ENCODE data around the gene NBEAL2. TPM values are rescaled to one million over a fixed set of nuclear protein-coding genes. Genes with fewer than 3 reads are reported as not detected.
A peak's percentile ranks its signal among the peaks of the same experiment; 100 is the strongest.
"Not testable (repeated sequence)": the region's sequence is repeated elsewhere in the genome, so short reads cannot be mapped to it uniquely, and the experiment has no call there.

Gene NBEAL2
- total RNA-seq, 2 experiments from 2014 or later, result 164 to 262 TPM

DNA sequence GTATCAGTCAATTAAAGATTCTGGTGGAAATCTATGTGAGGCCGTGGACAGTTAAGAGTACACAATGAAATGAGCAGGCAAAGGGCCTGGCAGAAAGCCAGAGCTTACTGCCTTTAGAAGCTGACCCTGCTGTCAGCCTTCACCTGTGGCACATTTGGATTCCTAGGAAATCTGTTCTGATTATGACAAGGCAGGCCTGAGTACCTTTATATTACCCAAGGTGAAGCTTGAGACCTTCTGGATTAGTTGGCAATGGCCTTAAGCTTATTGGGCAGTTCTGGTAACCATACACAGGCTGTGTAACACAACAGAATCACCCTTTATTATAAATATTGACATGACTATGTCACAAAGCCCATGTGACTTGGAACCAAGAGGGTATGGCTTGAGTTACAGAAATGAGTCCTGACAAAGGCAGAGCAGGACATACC lies 43.2 kb downstream of the NBEAL2 start:
- Mint-ChIP-seq H3K9me3 (ENCODE audit: low read depth) (no peaks in the 10 kb centered on the region), H3K27me3 (no peaks in the 10 kb centered on the region), H3K4me1 (peaks cover 43% of the 10 kb centered on the region), H3K4me3 (no peak overlapping the region), H3K36me3 (peaks cover 16% of the 10 kb centered on the region), H3K27ac (no peak overlapping the region)
- DNase-seq (no peak), ATAC-seq (no peak)
- CTCF ChIA-PET, result interaction anchor here (0.6 kb wide), 1 partner anchor 11 kb away, joined by 3 read pairs; no protein-coding TSS in a partner anchor

DNA sequence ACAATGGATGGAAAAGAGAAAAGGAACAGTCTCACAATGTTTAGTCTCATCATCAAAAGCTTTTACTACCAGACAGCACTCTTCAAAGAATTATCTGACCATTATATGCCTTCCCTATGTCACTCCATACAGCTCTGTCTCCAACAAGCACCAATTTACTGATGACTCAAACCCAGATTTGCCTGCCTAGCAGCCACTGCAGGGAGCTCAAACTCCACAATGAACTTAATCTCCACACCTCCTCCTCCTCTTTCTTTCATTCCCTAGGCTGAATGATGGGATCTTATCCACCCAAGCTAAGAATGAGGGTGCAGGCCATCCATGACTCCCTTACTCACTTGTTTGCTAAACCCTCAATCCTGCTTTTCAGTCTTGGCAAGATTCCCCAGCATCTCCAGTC lies 45.5 kb downstream of the NBEAL2 start:
- Mint-ChIP-seq H3K4me3 (no peak overlapping the region), H3K4me1 (peaks cover 30% of the 10 kb centered on the region), H3K9me3 (ENCODE audit: low read depth) (no peaks in the 10 kb centered on the region), H3K27me3 (no peaks in the 10 kb centered on the region), H3K27ac (no peak overlapping the region), H3K36me3 (peaks cover 17% of the 10 kb centered on the region)
- ATAC-seq (peak; percentile 53), DNase-seq (no peak)
- CTCF ChIA-PET, result no interaction called here

DNA sequence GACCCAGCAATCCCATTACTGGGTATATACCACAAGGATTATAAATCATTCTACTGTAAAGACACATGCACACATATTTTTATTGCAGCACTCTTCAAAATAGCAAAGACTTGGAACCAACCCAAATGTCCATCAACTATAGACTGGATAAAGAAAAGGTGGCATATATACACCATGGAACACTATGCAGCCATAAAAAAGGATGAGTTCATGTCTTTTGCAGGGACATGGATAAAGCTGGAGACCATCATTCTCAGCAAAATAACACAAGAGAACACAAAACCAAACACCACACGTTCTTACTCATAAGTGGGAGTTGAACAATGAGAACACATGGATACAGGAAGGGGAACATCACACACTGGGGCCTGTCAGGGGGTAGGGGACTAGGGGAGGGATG lies 47.0 kb downstream of the NBEAL2 start:
- DNase-seq; H3K27ac Mint-ChIP-seq; H3K9me3 Mint-ChIP-seq (ENCODE audit: low read depth); H3K27me3 Mint-ChIP-seq; H3K4me3 Mint-ChIP-seq; ATAC-seq; CTCF ChIA-PET: not testable (repeated sequence)
- Mint-ChIP-seq H3K36me3 (peaks cover 20% of the 10 kb centered on the region), H3K4me1 (peaks cover 36% of the 10 kb centered on the region)

DNA sequence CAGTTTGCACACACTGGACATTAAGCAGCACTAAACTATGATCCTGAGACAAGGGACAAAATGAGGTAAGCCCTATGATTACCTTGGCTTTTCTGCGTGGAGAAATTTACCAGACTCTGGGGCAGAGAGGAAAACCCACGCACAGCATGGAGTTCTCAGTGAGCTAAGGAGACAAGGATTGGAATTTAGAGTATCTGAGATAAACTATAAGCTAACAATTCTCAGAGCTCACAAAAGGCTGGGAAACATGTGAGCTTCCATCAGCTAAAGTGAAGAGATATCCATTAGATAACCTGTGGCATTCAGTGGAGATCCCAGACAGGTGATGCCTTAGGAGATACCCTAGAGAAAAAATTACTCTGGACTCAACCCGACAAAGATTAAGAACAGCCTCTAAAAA lies 48.7 kb downstream of the NBEAL2 start:
- no peaks in the 10 kb centered on the region for H3K27me3 Mint-ChIP-seq
- H3K4me3 Mint-ChIP-seq, result no peak overlapping the region
- no peak for ATAC-seq
- H3K9me3 Mint-ChIP-seq (ENCODE audit: low read depth), result no peaks in the 10 kb centered on the region
- H3K27ac Mint-ChIP-seq, result peak overlapping the region; percentile 2
- H3K4me1 Mint-ChIP-seq, result peaks cover 40% of the 10 kb centered on the region
- DNase-seq, result no peak
- CTCF ChIA-PET, result interaction anchor here (1.4 kb wide), 1 partner anchor 20 kb away, joined by 3 read pairs; no protein-coding TSS in a partner anchor
- peaks cover 22% of the 10 kb centered on the region for H3K36me3 Mint-ChIP-seq

DNA sequence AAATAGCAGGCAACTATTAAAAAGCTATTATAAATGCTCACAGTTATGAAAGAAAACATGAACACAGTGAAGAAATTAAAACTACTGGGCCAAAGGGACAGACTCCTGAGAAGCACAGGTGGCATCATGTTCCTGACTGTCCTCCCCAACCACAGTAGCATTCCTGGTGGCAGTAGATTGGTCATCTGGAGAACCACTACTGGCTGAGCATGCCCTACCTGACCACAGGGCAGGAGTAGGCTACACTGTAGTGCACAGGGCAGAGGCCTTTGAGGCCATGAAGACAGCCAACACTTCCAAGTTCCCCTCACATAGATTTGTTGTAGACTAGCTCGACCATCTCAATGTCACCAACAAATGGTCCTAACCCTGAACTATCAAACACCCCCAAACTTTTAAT lies 49.2 kb downstream of the NBEAL2 start:
- Mint-ChIP-seq H3K4me1 (peaks cover 40% of the 10 kb centered on the region), H3K4me3 (no peak overlapping the region)
- CTCF ChIA-PET, result interaction anchor here (1.4 kb wide), 1 partner anchor 20 kb away, joined by 3 read pairs; no protein-coding TSS in a partner anchor

DNA sequence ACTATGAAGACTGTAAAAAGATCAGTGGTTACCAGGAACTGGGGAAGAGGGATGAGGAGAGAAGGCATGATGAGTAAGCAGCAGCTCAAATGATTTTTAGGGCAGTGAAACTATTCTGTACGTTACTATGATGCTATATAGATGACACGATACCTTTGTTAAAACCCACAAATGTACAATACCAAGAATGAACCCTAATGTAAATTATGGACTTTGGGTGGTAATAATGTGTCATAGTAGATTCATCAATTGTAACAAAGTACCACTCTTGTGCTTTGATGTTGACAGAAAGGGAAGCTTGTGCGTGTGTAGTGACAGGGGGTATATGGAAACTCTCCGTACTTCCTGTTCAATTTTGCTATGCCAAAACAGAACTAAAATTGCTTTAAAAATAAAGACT lies 51.6 kb downstream of the NBEAL2 start:
- H3K9me3 Mint-ChIP-seq (ENCODE audit: low read depth); DNase-seq; H3K4me3 Mint-ChIP-seq; H3K27me3 Mint-ChIP-seq: not testable (repeated sequence)
- Mint-ChIP-seq H3K36me3 (peaks cover 36% of the 10 kb centered on the region), H3K27ac (peak overlapping the region; percentile 27), H3K4me1 (peaks cover 28% of the 10 kb centered on the region)
- peak; percentile 69 for ATAC-seq
- CTCF ChIA-PET, result interaction anchor here (0.6 kb wide), 1 partner anchor 9 kb away, joined by 3 read pairs; no protein-coding TSS in a partner anchor

More for the DNA sequence above, 49.2 kb downstream of the NBEAL2 start:
- H3K27me3 Mint-ChIP-seq, result no peaks in the 10 kb centered on the region
- ATAC-seq (no peak), DNase-seq (no peak)
- peaks cover 24% of the 10 kb centered on the region for H3K36me3 Mint-ChIP-seq
- no peak overlapping the region for H3K27ac Mint-ChIP-seq
- no peaks in the 10 kb centered on the region for H3K9me3 Mint-ChIP-seq (ENCODE audit: low read depth)

DNA sequence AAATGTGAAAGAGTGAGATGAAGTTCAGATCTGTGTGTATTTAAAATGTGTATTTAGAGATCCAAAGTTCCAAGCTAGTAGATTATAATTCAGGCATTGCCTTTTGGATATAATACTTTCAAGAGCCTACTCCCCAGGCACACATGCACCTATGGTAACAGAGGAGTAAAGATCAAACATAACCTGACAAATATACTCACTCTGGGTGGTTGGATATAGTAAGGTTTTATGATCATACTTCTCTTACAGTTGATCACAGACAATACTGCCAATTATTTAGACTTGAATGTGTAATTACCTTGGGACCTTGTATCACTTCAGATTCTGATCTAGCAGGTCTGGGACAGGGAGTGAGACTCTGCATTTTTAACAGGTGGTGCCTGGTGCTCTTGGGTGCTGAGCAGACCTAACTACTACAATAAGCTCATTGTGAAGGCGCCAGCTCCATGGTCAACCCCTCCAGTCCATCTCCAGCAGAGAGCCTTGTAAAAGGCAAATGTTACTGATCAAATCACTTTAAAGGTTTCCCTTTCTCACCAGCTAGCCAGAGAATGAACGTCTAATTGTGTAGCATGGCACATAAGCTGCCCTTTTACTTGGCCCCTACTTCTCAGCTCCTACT lies 55.5 kb downstream of the NBEAL2 start:
- peaks cover 46% of the 10 kb centered on the region for H3K36me3 Mint-ChIP-seq
- CTCF ChIA-PET, result no interaction called here
- ATAC-seq (no peak), DNase-seq (no peak)
- no peaks in the 10 kb centered on the region for H3K9me3 Mint-ChIP-seq (ENCODE audit: low read depth)
- H3K4me1 Mint-ChIP-seq, result peaks cover 35% of the 10 kb centered on the region
- H3K27me3 Mint-ChIP-seq, result no peaks in the 10 kb centered on the region
- H3K4me3 Mint-ChIP-seq, result no peak overlapping the region
- peak overlapping the region; percentile 63 for H3K27ac Mint-ChIP-seq

DNA sequence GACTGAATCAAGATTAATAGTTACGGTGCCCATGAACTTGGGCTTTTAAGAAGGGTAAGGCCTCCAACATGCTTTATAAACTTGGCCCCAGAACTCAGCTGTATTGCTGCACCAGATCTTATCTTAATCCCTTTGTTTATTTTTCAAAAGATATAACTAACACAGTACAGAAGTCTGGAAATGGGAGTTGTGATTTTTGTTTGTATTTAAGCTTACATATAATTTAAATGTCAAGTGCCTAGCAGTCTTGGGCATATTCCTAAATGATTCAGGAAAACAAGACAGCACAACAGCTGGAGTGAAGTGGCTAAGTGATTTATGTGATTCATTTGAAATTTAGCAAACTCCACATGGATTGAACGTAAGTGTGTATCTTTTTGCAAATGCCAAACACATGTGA lies 56.2 kb downstream of the NBEAL2 start:
- DNase-seq (no peak), ATAC-seq (no peak)
- no peaks in the 10 kb centered on the region for H3K9me3 Mint-ChIP-seq (ENCODE audit: low read depth)
- no peak overlapping the region for H3K4me3 Mint-ChIP-seq
- H3K27ac Mint-ChIP-seq, result no peak overlapping the region
- peaks cover 49% of the 10 kb centered on the region for H3K36me3 Mint-ChIP-seq
- peaks cover 33% of the 10 kb centered on the region for H3K4me1 Mint-ChIP-seq
- H3K27me3 Mint-ChIP-seq, result no peaks in the 10 kb centered on the region
- CTCF ChIA-PET, result no interaction called here

DNA sequence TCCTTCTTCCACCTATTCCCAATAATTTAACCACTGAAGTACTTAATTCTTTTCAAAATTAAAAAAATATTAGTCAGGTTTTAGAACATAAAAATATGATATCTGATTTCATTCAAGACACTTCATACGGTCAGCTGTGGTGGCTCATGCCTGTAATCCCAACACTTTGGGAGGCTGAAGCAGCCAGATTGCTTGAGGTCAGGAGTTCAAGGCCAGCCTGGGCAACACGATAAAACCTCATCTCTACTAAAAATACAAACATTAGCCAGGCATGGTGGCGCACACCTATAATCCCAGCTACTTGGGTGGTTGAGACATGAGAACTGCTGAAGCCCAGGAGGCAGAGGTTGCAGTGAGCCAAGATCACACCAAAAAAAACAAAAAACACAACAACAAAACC lies 56.7 kb downstream of the NBEAL2 start:
- Mint-ChIP-seq H3K27me3 (no peaks in the 10 kb centered on the region), H3K9me3 (ENCODE audit: low read depth) (no peaks in the 10 kb centered on the region), H3K27ac (no peak overlapping the region), H3K4me3 (no peak overlapping the region), H3K4me1 (peaks cover 28% of the 10 kb centered on the region), H3K36me3 (peaks cover 51% of the 10 kb centered on the region)
- CTCF ChIA-PET, result interaction anchor here (0.6 kb wide), 1 partner anchor 49 kb away, joined by 4 read pairs; no protein-coding TSS in a partner anchor
- ATAC-seq (no peak), DNase-seq (no peak)

DNA sequence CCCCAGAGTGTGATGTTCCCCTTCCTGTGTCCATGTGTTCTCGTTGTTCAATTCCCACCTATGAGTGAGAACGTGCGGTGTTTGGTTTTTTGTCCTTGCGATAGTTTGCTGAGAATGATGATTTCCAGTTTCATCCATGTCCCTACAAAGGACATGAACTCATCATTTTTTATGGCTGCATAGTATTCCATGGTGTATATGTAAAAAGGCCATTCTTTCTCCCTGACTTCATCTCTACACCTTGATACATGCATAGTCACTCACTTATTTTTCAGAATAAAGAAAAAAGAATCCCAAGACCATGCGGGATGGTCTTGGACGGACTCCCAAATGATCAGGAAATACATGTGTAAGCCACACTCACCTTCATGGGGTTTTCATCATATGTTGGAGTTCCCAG lies 57.8 kb downstream of the NBEAL2 start:
- CTCF ChIA-PET; ATAC-seq; H3K27me3 Mint-ChIP-seq; H3K9me3 Mint-ChIP-seq (ENCODE audit: low read depth); DNase-seq; H3K4me3 Mint-ChIP-seq: not testable (repeated sequence)
- H3K27ac Mint-ChIP-seq, result peak overlapping the region; percentile 79
- H3K4me1 Mint-ChIP-seq, result peaks cover 22% of the 10 kb centered on the region
- H3K36me3 Mint-ChIP-seq, result peaks cover 58% of the 10 kb centered on the region

DNA sequence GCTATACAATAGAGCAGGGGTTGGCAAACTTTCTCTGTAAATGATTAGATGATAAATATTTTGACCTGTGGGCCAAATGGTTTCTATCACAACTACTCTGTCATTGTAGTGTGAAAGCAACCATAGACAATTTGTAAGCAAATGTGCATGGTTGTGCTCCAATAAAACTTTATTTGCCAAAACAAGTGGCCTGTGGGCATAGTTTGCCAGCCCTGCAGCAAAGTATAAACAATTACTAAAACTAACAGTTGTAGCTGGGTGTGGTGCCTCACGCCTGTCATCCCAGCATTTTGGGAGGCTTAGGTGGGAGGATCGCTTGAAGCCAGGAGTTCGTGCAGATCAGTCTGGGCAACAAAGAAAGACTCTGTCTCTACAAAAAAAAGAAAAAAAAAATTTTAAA lies 61.6 kb downstream of the NBEAL2 start:
- no peak for DNase-seq
- Mint-ChIP-seq H3K9me3 (ENCODE audit: low read depth) (no peaks in the 10 kb centered on the region), H3K4me3 (no peak overlapping the region), H3K27ac (no peak overlapping the region), H3K36me3 (peaks cover 48% of the 10 kb centered on the region), H3K4me1 (peaks cover 22% of the 10 kb centered on the region), H3K27me3 (no peaks in the 10 kb centered on the region)
- CTCF ChIA-PET, result interaction anchor here (0.5 to 1.6 kb wide), 4 partner anchors 22 to 391 kb away, joined by 3 to 4 read pairs (median 4); no protein-coding TSS in a partner anchor
- ATAC-seq, result no peak

DNA sequence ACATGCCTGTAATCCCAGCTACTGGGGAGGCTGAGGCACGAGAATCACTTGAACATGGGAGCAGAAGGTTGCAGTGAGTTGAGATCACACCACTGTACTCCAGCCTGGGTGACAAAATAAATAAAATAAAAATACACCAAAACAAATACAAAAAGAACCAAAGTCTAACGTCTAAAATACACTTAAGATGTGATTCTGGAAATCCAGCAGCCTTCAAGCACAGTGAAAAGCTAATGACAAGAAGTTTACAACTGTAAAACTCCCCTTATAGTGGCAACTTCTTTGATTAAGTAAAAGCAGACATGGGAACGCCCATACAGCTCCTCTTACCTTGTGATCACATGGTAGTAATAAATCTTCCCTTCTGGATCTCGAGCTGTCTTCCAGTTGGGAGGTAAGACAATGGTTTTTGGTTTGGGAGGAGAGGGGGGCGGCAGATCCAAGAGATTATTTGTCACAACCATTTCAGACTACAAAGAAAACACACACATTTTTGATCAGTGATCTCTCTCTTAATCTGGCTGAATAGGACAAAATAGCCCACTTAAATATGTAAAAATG lies 62.8 kb downstream of the NBEAL2 start:
- Mint-ChIP-seq H3K4me3 (no peak overlapping the region), H3K4me1 (peaks cover 23% of the 10 kb centered on the region), H3K27me3 (no peaks in the 10 kb centered on the region), H3K9me3 (ENCODE audit: low read depth) (no peaks in the 10 kb centered on the region), H3K36me3 (peaks cover 40% of the 10 kb centered on the region), H3K27ac (no peak overlapping the region)
- CTCF ChIA-PET, result interaction anchor here (0.7 to 1.6 kb wide), 2 partner anchors 34 to 119 kb away, joined by 3 to 4 read pairs; no protein-coding TSS in a partner anchor
- DNase-seq (no peak), ATAC-seq (no peak)

DNA sequence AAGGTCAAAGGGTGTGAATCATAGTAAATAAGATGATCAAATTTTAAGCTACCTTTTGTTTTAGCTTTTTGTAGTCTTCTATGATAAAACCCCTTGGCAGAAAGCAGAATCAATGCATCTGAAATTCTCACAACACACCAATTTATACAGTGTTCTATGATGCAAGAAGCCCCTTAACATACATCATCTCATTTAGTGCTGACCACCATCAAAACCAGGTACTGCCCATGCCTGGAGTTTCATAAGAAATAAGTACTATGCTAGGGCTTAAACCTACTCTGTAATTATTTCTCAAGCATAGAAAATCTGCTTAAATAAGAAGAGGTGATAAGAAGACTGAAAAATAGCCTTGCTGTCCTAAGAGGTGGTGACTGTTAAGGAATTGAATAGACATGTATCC lies 67.6 kb downstream of the NBEAL2 start:
- H3K4me1 Mint-ChIP-seq, result peaks cover 8% of the 10 kb centered on the region
- CTCF ChIA-PET, result interaction anchor here (0.8 kb wide), 1 partner anchor 154 kb away, joined by 3 read pairs; no protein-coding TSS in a partner anchor
- H3K9me3 Mint-ChIP-seq (ENCODE audit: low read depth), result no peaks in the 10 kb centered on the region
- no peaks in the 10 kb centered on the region for H3K27me3 Mint-ChIP-seq
- no peak overlapping the region for H3K4me3 Mint-ChIP-seq
- ATAC-seq (no peak), DNase-seq (no peak)
- peaks cover 16% of the 10 kb centered on the region for H3K36me3 Mint-ChIP-seq
- no peak overlapping the region for H3K27ac Mint-ChIP-seq

DNA sequence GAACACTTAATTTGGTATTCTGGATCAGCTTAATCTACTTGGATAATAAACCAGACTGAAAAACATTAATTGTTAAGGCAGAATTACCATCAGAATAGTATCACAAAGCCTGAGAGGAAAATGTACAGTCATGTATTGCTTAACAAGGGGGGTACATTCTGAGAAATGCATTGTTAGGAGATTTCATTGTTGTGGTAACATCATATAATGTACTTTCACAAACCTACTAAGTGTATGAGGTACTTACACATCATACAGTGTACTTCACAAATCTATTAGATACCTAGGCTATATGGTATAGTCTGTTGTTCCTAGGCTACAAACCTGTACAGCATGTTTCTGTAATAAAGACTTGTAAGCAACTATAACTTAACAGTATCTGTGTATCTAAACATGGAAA lies 68.2 kb downstream of the NBEAL2 start:
- H3K4me3 Mint-ChIP-seq, result no peak overlapping the region
- H3K4me1 Mint-ChIP-seq, result peaks cover 8% of the 10 kb centered on the region
- CTCF ChIA-PET, result no interaction called here
- no peaks in the 10 kb centered on the region for H3K9me3 Mint-ChIP-seq (ENCODE audit: low read depth)
- ATAC-seq, result peak; percentile 42
- DNase-seq, result no peak
- H3K36me3 Mint-ChIP-seq, result peaks cover 12% of the 10 kb centered on the region
- H3K27ac Mint-ChIP-seq, result no peak overlapping the region
- H3K27me3 Mint-ChIP-seq, result no peaks in the 10 kb centered on the region

Measured in activated CD8-positive, alpha-beta memory T cell treated with anti-CD3 and anti-CD28 coated beads, Interleukin-2, amount 10 ng/mL, durations not matched to agents 7 days and 5 days (primary cell).